ENCODE data around the gene NR2F1-AS1.

- TF ChIP-seq CTCF (IDR thresholded peaks at IDR 0.05) (no peak), POLR2A (IDR thresholded peaks at IDR 0.05) (no peak)
These were observed 200.0 kb downstream of the NR2F1-AS1 start for GRCh38 chr5:93381057-93381456.
